ENCODE data around the gene THG1L. TPM values are rescaled to one million over a fixed set of nuclear protein-coding genes. Genes with fewer than 3 reads are reported as not detected.
A peak's percentile ranks its signal among the peaks of the same experiment; 100 is the strongest.
"Not testable (repeated sequence)": the region's sequence is repeated elsewhere in the genome, so short reads cannot be mapped to it uniquely, and the experiment has no call there.

The THG1L gene
- total RNA-seq (10 to 100 TPM in 6 of 7 donors, 1 to 10 TPM in 1; 8.9 to 16.5 (median 14.3) TPM), polyA plus RNA-seq (10 to 100 TPM; 11.4 to 23.6 TPM)
- long read RNA-seq, donor 1, transcript THG1L-202 (6 exons, 919 nt) = minor isoform, 7 of 159 reads
- long read RNA-seq, donor 1, transcript THG1L-201 (6 exons, 3,107 nt) = major isoform, 149 of 159 reads
- long read RNA-seq, donor 1, partial matches to known transcripts = 2 of 159 reads
- long read RNA-seq, donor 1, other reads (novel, unspliced or antisense) = 1 of 159 reads
- long read RNA-seq, donor 2, transcript THG1L-201 (6 exons, 3,107 nt) = major isoform, 9 of 14 reads
- long read RNA-seq, donor 2, partial matches to known transcripts = 5 of 14 reads
- long read RNA-seq, donor 2, other reads (novel, unspliced or antisense) = 0 of 14 reads
- long read RNA-seq, donor 3, transcript THG1L-201 (6 exons, 3,107 nt) = major isoform, 20 of 23 reads
- long read RNA-seq, donor 3, partial matches to known transcripts = 0 of 23 reads
- long read RNA-seq, donor 3, other reads (novel, unspliced or antisense) = 3 of 23 reads

DNA sequence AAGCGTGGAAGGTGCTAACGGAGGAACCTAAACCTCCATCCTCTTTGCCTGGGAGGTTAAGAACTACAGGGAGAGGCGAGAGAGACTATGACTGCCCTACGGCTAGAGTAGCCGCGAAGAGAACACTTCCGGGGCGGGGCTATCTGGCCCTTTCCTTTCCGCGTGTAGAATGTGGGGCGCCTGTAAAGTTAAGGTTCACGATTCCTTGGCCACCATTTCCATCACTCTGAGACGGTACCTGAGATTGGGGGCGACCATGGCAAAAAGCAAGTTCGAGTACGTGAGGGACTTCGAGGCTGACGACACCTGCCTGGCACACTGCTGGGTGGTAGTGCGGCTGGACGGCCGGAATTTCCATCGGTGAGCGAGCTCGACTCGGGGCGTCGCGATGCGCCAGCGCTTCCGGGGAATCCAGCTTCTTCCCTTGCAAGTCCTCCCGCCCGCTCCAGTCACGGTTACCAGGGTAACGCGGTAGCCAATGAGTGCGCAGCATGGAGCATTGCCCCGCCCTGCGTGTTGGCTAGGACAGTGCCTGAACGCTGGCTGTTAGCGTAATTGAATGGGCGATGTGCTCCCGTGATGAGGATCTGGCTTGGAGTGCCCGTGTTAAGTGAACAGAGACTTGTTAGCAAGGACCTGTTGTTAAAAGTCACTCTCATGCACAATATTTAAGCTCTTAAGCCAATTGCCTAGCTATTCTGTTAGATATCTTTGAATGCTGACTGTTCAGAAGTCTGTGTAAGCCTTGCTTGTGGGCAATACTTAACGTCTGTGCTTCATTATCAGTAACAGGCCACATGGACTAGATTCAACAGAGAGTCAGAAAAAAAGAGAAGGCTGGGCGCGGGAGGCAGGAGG lies at the start of gene THG1L:
THG1L (plus strand) TSS at position 149 of the 858 bp plus-strand sequence; CDS start at position 170, 21 bp downstream.
- WGBS, 3 donors = 0 to 1% (median 0%) methylated on average over 44 to 47 of the region's 47 CpGs
- peak; percentile 97 to 99 (median 98) for DNase-seq
- H3K4me3 ChIP-seq = peak within 1 kb of the TSS; percentile 77
- no peaks in the 10 kb centered on the region for H3K9me3 ChIP-seq
- no peaks in the 10 kb centered on the region for H3K36me3 ChIP-seq
- intact Hi-C loops (cut with DNase I) = no loop called here
- no peaks in the 10 kb centered on the region for H3K27me3 ChIP-seq
- TF ChIP-seq CTCF (IDR thresholded peaks at IDR 0.05) = no peak
- peak; percentile 71 for TF ChIP-seq POLR2A (IDR thresholded peaks at IDR 0.05)
- peak within 1 kb of the TSS; percentile 9 to 97 for H3K27ac ChIP-seq
- no peaks in the 10 kb centered on the region for H3K4me1 ChIP-seq (ENCODE audit: insufficient read depth)

DNA sequence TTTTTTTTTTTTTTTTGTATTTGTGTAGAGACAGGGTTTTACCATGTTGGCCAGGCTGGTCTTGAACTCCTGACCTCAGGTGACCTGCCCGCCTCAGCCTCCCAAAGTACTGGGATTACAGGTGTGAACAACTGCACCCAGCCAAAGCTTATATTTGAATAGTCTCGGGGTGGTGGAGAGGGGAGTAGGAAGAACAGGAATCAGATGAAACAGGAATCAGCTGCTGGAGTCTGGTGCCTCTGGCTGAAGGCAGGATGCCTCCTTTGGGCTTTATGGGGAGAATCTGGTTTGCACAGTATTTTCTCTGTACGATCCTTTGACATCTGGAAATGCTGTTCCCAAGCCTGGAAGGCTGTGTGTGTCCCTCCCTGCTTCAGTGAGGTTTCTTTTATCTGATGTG lies 49.0 kb upstream of the THG1L start:
- Histone ChIP-seq H3K4me1 (ENCODE audit: insufficient read depth) (no peaks in the 10 kb centered on the region), H3K9me3 (no peaks in the 10 kb centered on the region), H3K4me3 (no peak overlapping the region), H3K36me3 (no peaks in the 10 kb centered on the region), H3K27ac (no peak overlapping the region), H3K27me3 (no peaks in the 10 kb centered on the region)
- no peak for TF ChIP-seq CTCF (IDR thresholded peaks at IDR 0.05)
- no peak for TF ChIP-seq EP300 (IDR thresholded peaks at IDR 0.05)
- TF ChIP-seq POLR2A (IDR thresholded peaks at IDR 0.05) = no peak
- intact Hi-C loops (cut with DNase I) = no loop called here
- 56 to 74% (median 58%) methylated on average over 3 of the region's 3 CpGs for WGBS, 3 donors
- no peak for DNase-seq

DNA sequence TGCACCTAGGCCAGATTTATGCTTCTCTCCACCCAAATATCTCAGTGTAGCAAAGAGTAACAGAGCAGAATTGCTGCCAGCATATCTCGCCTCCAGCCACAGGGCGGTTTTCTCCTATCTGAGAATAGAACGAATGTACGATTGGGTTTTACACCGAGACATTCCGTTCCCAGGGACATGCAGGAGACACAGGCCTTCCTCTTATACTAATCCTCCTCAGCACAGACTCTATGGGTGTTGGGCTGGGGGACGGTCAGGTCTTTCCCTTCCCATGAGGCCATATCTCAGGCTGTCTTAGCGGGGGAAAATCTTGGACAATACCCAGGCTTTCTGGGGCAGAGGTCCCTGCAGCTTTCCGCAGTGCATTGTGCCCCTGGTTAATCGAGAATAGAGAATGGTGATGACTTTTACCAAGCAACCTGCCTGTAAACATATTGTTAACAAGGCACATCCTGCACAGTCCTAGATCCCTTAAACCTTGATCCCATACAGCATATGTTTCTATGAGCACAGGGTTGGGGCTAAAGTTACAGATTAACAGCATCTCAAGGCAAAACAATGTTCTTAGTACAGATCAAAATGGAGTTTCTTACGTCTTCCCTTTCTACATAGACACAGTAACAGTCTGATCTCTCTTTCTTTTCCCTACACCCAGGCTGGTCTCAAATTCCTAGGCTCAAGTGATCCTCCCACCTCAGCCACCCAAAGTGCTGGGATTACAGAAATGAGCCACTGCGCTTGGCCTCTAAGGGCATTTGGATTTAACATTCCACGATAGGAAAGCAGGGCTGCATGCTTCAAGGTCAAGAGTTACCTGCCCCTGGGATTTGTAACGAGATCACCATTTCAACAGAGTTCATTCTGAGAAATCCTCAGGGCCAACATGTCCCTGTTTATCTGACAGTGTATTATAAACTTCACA lies 44.7 kb upstream of the THG1L start:
- WGBS, 3 donors = 65 to 69% (median 68%) methylated on average over 14 of the region's 14 CpGs
- H3K4me1 ChIP-seq (ENCODE audit: insufficient read depth); H3K4me3 ChIP-seq; H3K27me3 ChIP-seq; intact Hi-C loops (cut with DNase I); H3K9me3 ChIP-seq; H3K36me3 ChIP-seq; H3K27ac ChIP-seq: not testable (repeated sequence)
- DNase-seq = peak in 1 of 5 donors; percentile 39

- WGBS, 3 donors = 56 to 87% (median 72%) methylated on average over 1 of the region's 1 CpG
- intact Hi-C loops (cut with DNase I) = no loop called here
- no peak overlapping the region for H3K4me3 ChIP-seq
- TF ChIP-seq EP300 (IDR thresholded peaks at IDR 0.05) (no peak), POLR2A (IDR thresholded peaks at IDR 0.05) (no peak), CTCF (IDR thresholded peaks at IDR 0.05) (no peak)
- no peaks in the 10 kb centered on the region for H3K27me3 ChIP-seq
- H3K36me3 ChIP-seq = no peaks in the 10 kb centered on the region
- H3K9me3 ChIP-seq = no peaks in the 10 kb centered on the region
- H3K27ac ChIP-seq = no peak overlapping the region
- no peaks in the 10 kb centered on the region for H3K4me1 ChIP-seq (ENCODE audit: insufficient read depth)
- DNase-seq = no peak
Observed at GRCh38 chr5:157687198-157687554, 44.0 kb upstream of the THG1L start.
